ENCODE data around the gene RBM14.

- TF ChIP-seq CTCF (conservative IDR thresholded peaks at IDR 0.05 in 1 of 2, IDR thresholded peaks at IDR 0.05 in 1 of 2; ENCODE audit: extremely low read depth in 1 of 2, insufficient read depth in 1 of 2, low read depth in 1 of 2, low read length in 2 of 2) (no peak), EZH2 (IDR thresholded peaks at IDR 0.05; ENCODE audit: borderline replicate concordance, low read length) (no peak)
Observed at GRCh38 chr11:66638177-66639065, 22.0 kb downstream of the RBM14 start, which contains the start of gene RBM4.

Data from mammary epithelial cell (primary cell).